ENCODE data around the gene CTSZ.

DNA sequence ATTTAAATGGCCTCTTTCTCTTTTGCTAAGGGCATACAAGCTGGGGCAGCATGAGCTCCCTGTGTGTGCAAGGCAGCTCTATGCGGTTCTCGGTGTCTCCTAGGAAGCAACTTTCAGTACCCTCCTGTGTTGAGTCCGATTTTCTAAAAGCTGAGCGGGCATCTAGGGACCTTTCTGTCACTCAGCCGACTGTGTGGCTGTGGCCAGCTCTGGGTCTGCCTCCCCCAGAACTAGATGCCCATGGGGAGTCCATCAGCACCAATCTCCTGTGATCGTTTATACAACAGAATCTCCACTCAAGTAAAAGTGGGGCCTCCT is 18.5 kb downstream of the CTSZ start:
- TF ChIP-seq POLR2A (IDR thresholded peaks at IDR 0.05; ENCODE audit: low read depth, low read length): no peak
- TF ChIP-seq POLR2AphosphoS5 (IDR thresholded peaks at IDR 0.05; ENCODE audit: low read depth, low read length): no peak
